Calu3 (cell line): Measurements from ENCODE around the gene CBARP. TPM values are rescaled to one million over a fixed set of nuclear protein-coding genes. Genes with fewer than 3 reads are reported as not detected.

Source experiments
- BruUV-seq: library from RNA; stranded (reverse); fragments of 400-500 nt; replicated peaks from 2 replicates; lab custom pipeline; 2021; lab: Mats Ljungman, UMichigan
- CTCF ChIA-PET: fragments of 300-600 bp; sonication (Branson Sonifier 250); formaldehyde crosslinking; loops from one replicate; lab custom pipeline; 2022; ENCODE audit warnings: antibody characterized with exemption; lab: Charles Lee
- DNase-seq: peaks from one replicate; pipeline ENCODE4 v3.0.0; 2022
- H3K27ac Mint-ChIP-seq: one replicate; pipeline ENCODE4 v1.8.0; 2022; ENCODE audit warnings: mixed read lengths; ENCODE audit not compliant: unreplicated experiment
- H3K27me3 Mint-ChIP-seq: one replicate; pipeline ENCODE4 v1.8.0; 2022; ENCODE audit warnings: mixed read lengths; ENCODE audit not compliant: unreplicated experiment
- H3K36me3 Mint-ChIP-seq: one replicate; pipeline ENCODE4 v1.8.0; 2022; ENCODE audit warnings: mild to moderate bottlenecking, moderate library complexity, mixed read lengths; ENCODE audit not compliant: insufficient read depth, unreplicated experiment
- H3K4me1 Mint-ChIP-seq: one replicate; pipeline ENCODE4 v1.8.0; 2022; ENCODE audit warnings: mild to moderate bottlenecking, low read depth, mixed read lengths; ENCODE audit not compliant: unreplicated experiment
- H3K4me3 Mint-ChIP-seq: one replicate; pipeline ENCODE4 v1.8.0; 2022; ENCODE audit warnings: mild to moderate bottlenecking, low read depth, moderate library complexity, mixed read lengths; ENCODE audit not compliant: unreplicated experiment
- H3K9me3 Mint-ChIP-seq: one replicate; pipeline ENCODE4 v1.8.0; 2022; ENCODE audit warnings: low read depth, mixed read lengths; ENCODE audit not compliant: unreplicated experiment
- intact Hi-C: fragments of 100-400 bp; cut with micrococcal nuclease; formaldehyde crosslinking; loops from one replicate; pipeline ENCODE4 v1.10.0; 2022; ENCODE audit not compliant: unreplicated experiment
- total RNA-seq: library from RNA; stranded (reverse); gene quantifications from 2 replicates; pipeline ENCODE4 v1.2.3, GENCODE V29; 2022
- TF ChIP-seq, protein P1 (sequence below): fragments of 200-600 bp; IDR thresholded peaks from one replicate; pipeline ENCODE4 v1.8.0; 2022; ENCODE audit warnings: antibody characterized with exemption; ENCODE audit not compliant: unreplicated experiment

The CBARP gene
- total RNA-seq, 1 experiment from 2014 or later, result 4.2 TPM

DNA sequence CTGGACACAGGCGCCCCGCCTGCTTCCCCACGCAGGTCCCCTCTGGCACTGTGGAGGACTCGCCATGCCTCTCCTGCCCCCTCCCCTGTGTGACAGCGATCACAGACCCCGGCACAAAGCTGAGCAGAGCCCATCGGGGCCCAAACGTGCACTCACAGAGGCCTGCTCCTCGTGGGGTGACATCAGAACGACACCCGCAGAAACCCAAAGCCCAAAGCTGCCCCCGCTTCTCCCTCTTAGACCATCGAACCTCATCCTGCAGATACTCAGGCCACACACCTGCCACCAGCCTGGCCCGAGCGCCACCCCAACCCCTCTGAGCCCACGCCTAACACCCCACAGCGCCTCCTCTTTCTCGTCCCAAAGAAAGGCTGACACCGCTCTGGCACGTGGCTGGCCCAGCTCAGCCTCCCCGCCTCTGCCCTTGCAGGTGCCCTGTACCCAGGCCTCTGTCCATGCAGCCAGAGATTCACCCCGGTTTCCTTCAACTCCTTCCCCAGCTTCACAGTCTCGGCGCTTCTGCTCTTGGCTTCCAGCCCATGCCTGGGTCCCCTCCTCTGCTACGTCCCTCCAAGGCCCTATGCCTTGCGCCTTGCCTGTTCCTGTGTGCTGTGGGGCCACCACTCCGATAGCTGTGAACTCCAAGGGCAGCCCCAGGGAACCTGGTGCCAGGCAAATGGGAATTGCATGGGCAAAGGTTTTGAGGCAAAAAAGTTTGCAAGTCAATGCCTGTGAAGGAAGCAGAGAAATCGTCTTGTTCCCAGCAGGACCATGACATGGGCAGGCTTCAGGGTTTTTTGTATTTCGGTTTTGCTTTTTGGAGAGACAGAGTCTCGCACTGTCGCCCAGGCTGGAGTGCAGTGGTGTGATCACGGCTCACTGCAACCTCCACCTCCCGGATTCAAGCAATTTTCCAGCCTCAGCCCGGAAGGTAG lies 831 bp upstream of the CBARP start:
- Mint-ChIP-seq H3K4me3 (peak overlapping the region; percentile 68), H3K4me1 (peaks cover 17% of the 10 kb centered on the region), H3K9me3 (no peaks in the 10 kb centered on the region), H3K27ac (peak overlapping the region; percentile 6), H3K27me3 (no peaks in the 10 kb centered on the region), H3K36me3 (peaks cover 36% of the 10 kb centered on the region)
- intact Hi-C loops, result no loop called here
- TF ChIP-seq, protein P1, sequence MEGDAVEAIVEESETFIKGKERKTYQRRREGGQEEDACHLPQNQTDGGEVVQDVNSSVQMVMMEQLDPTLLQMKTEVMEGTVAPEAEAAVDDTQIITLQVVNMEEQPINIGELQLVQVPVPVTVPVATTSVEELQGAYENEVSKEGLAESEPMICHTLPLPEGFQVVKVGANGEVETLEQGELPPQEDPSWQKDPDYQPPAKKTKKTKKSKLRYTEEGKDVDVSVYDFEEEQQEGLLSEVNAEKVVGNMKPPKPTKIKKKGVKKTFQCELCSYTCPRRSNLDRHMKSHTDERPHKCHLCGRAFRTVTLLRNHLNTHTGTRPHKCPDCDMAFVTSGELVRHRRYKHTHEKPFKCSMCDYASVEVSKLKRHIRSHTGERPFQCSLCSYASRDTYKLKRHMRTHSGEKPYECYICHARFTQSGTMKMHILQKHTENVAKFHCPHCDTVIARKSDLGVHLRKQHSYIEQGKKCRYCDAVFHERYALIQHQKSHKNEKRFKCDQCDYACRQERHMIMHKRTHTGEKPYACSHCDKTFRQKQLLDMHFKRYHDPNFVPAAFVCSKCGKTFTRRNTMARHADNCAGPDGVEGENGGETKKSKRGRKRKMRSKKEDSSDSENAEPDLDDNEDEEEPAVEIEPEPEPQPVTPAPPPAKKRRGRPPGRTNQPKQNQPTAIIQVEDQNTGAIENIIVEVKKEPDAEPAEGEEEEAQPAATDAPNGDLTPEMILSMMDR, result no peak
- BruUV-seq, result no TSS peak
- CTCF ChIA-PET, result no interaction called here
- DNase-seq, result no peak

DNA sequence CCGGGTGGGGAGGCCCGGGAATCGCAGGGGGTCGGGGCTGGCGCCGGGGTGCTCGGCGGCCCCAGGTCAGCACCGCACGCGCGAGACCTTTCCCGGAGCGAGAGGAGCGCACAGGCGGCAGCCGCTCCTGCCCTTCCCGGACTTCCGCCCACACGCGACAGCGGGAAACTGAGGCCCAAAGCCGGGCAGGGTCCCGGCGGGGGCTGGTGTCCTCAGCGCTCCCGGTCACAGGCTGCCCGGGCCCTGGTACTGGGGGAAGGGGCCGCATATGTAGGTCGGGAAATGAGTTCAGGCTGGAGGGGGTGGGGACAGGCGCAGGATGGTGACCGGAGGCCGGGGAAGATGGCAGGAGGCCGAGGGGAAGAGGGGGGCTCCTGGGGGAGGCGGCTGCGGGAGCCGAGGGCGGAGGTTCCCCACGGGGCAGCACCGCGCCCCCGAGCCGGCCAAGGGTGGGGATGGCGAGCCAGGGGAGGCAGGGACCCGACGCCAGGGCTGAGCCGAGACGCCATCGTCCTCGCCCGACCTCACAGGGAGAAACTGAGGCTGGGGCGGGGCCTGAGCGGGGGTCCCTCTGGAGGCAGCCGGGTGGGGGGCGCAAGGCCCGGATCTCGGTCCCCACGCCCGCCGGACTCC lies 662 bp downstream of the CBARP start:
- Mint-ChIP-seq H3K9me3 (no peaks in the 10 kb centered on the region), H3K27ac (no peak overlapping the region), H3K36me3 (peaks cover 36% of the 10 kb centered on the region), H3K4me3 (peak overlapping the region; percentile 58), H3K27me3 (no peaks in the 10 kb centered on the region), H3K4me1 (peaks cover 22% of the 10 kb centered on the region)
- no peak for DNase-seq
- no TSS peak for BruUV-seq
- CTCF ChIA-PET, result no interaction called here
- TF ChIP-seq, protein P1, result no peak
- intact Hi-C loops, result no loop called here

DNA sequence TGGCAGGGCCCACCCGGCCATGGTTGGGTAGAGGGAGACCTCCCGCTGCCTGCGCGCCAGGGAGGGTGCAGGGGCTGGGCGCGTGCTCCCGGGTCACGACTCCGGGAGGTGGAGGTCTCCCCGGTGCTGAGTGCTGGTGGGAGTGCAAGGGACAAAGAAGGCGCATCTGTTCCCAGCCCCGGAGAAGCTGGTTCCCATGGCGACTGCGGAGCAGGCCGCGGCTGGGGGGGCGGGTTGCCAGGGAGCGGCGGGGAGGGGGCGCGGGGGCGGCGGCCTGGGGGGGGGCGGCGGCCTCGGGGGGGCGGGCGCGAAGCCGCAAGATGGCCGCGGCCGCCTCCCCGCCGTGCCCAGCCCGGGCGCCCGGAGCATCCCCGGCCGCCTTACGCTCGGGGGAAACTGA lies 1.2 kb downstream of the CBARP start:
- BruUV-seq, result no TSS peak
- CTCF ChIA-PET, result no interaction called here
- Mint-ChIP-seq H3K27ac (no peak overlapping the region), H3K4me1 (peaks cover 26% of the 10 kb centered on the region), H3K4me3 (peak overlapping the region; percentile 58), H3K27me3 (no peaks in the 10 kb centered on the region), H3K9me3 (no peaks in the 10 kb centered on the region), H3K36me3 (peaks cover 36% of the 10 kb centered on the region)
- TF ChIP-seq, protein P1, result no peak
- intact Hi-C loops, result no loop called here
- DNase-seq, result no peak

DNA sequence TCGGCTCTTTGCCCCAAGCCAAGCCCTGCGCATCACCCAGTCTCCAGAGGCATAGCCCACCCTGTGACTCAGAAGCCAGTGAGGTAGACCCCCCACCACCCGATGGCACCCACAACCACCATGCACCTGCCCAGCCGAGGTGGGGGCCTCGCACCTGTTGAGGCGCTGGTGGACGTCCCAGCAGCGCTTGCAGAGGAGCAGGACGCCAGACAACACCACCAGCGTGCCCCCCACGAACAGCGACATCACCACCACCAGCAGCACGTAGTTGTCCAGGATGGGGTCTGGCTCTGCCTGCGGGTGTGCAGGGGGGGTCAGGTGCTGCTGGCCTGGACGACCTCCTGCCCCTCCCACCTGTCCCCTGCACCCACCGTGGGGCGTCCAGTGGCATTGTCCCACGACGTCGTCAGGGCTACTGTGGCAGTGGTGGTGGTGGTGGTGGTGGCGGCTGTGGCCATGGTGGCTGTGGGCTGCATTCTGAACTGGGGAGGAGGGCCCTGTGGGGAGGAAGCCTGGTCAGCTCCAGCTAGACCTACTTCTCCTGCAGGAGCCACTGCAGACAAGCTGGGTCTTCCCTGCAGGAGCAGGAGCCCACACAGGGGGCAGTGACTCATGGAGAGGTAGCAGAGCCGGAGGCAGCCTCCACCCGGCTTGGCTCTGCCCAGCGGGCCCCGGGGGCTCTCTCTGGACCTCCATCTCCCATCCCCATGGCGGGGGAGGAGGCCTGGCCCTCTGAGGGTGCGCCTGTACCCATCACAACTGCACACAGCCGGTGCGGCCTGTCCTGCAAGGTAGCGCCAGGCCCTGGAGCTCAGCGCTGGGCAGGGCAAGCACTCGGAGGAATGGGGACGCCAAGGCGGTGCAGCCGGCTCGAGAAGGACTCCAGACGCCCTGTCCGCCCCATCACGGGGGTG lies 1.9 kb downstream of the CBARP start:
- intact Hi-C loops, result no loop called here
- Mint-ChIP-seq H3K27ac (no peak overlapping the region), H3K4me3 (peak overlapping the region; percentile 58), H3K9me3 (no peaks in the 10 kb centered on the region), H3K4me1 (peaks cover 22% of the 10 kb centered on the region), H3K27me3 (no peaks in the 10 kb centered on the region), H3K36me3 (peaks cover 33% of the 10 kb centered on the region)
- BruUV-seq, result no TSS peak
- CTCF ChIA-PET, result no interaction called here
- TF ChIP-seq, protein P1, result no peak
- DNase-seq, result no peak
